Measurements from ENCODE around the gene USO1. TPM values are rescaled to one million over a fixed set of nuclear protein-coding genes. Genes with fewer than 3 reads are reported as not detected.
A peak's percentile ranks its signal among the peaks of the same experiment; 100 is the strongest.

Gene USO1
- total and polyA plus RNA-seq, 2 of the 13 experiments (the other 11 are each of a cell fraction or from before 2014, with no cell fraction given), result 52.2 to 87.7 TPM

DNA sequence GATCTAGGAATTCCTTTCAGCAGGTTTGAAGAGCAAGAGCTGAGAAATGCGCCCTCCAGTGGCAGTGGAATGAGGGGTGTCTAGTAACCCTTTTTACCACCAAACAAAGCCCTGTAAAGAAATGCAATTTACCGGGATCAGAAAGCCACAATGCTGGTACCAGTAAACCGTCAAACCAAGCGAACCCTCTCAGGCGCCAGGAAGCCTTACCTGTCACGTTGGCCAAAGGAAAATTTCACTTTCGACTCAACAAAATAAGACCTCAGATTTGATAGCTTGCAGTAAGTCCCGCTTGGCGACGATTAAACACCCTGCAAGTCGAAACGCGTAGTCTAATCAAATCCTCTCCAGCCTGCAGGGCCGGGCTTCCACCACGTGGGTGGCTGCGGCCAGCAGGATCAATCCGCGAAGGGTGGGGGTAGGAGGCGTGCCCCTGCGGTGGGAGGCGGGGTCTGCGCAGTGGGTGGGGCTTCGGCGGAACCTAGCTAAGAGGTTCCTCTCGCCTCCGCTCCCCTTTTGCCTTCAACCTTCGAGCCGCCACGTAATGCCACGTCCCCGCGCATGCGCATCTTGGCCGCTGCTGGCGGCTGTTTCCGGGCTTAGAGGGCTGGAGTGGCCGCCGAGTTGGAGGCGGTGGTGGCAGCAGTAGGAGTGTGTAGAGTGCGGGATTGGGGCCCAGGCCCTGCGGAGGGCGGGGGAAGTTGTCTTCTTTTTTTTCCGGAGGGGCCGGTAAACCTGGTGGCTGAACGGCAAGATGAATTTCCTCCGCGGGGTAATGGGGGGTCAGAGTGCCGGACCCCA, at the start of gene USO1 (continued):
- TF ChIP-seq, protein P1, sequence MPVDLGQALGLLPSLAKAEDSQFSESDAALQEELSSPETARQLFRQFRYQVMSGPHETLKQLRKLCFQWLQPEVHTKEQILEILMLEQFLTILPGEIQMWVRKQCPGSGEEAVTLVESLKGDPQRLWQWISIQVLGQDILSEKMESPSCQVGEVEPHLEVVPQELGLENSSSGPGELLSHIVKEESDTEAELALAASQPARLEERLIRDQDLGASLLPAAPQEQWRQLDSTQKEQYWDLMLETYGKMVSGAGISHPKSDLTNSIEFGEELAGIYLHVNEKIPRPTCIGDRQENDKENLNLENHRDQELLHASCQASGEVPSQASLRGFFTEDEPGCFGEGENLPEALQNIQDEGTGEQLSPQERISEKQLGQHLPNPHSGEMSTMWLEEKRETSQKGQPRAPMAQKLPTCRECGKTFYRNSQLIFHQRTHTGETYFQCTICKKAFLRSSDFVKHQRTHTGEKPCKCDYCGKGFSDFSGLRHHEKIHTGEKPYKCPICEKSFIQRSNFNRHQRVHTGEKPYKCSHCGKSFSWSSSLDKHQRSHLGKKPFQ (CRISPR knock-in tag; IDR thresholded peaks at IDR 0.05; ENCODE audit: insufficient replicate concordance), result peak; percentile 84
- TF ChIP-seq SALL1 (CRISPR knock-in tag; IDR thresholded peaks at IDR 0.05), result peak; percentile 81; the same call in 1 of the 2 replicates
- TF ChIP-seq, protein P2, sequence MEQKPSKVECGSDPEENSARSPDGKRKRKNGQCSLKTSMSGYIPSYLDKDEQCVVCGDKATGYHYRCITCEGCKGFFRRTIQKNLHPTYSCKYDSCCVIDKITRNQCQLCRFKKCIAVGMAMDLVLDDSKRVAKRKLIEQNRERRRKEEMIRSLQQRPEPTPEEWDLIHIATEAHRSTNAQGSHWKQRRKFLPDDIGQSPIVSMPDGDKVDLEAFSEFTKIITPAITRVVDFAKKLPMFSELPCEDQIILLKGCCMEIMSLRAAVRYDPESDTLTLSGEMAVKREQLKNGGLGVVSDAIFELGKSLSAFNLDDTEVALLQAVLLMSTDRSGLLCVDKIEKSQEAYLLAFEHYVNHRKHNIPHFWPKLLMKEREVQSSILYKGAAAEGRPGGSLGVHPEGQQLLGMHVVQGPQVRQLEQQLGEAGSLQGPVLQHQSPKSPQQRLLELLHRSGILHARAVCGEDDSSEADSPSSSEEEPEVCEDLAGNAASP (CRISPR knock-in tag; IDR thresholded peaks at IDR 0.05; ENCODE audit: borderline replicate concordance), result peak; percentile 61; the same call in 1 of the 2 replicates
- peak; percentile 26; the same call in 1 of the 2 replicates for TF ChIP-seq ZNF160 (CRISPR knock-in tag; IDR thresholded peaks at IDR 0.05)
- peak; percentile 56; the same call in 1 of the 2 replicates for TF ChIP-seq YEATS2 (CRISPR knock-in tag; IDR thresholded peaks at IDR 0.05; ENCODE audit: borderline replicate concordance)
- no peak for TF ChIP-seq ATAD3A (CRISPR knock-in tag; IDR thresholded peaks at IDR 0.05)
- peak; percentile 63 for TF ChIP-seq MTA1 (CRISPR knock-in tag; IDR thresholded peaks at IDR 0.05; ENCODE audit: borderline replicate concordance)
- TF ChIP-seq SP140L (CRISPR knock-in tag; IDR thresholded peaks at IDR 0.05; ENCODE audit: borderline replicate concordance), result no peak
- TF ChIP-seq ISL2 (CRISPR knock-in tag; IDR thresholded peaks at IDR 0.05), result peak; percentile 28; the same call in 1 of the 2 replicates
- TF ChIP-seq ZNF616 (CRISPR knock-in tag; IDR thresholded peaks at IDR 0.05; ENCODE audit: low read depth), result 0 out of 2 replicates have a peak, but pooled peaks have one; percentile 30
- TF ChIP-seq ZNF792 (CRISPR knock-in tag; IDR thresholded peaks at IDR 0.05), result 0 out of 2 replicates have a peak, but pooled peaks have one; percentile 14
- TF ChIP-seq, protein P3, sequence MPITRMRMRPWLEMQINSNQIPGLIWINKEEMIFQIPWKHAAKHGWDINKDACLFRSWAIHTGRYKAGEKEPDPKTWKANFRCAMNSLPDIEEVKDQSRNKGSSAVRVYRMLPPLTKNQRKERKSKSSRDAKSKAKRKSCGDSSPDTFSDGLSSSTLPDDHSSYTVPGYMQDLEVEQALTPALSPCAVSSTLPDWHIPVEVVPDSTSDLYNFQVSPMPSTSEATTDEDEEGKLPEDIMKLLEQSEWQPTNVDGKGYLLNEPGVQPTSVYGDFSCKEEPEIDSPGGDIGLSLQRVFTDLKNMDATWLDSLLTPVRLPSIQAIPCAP (CRISPR knock-in tag; IDR thresholded peaks at IDR 0.05; ENCODE audit: low read depth), result 0 out of 2 replicates have a peak, but pooled peaks have one; percentile 21
- peak; percentile 88; the same call in 1 of the 2 replicates for TF ChIP-seq ZNF761 (CRISPR knock-in tag; conservative IDR thresholded peaks at IDR 0.05)
- no peak for TF ChIP-seq ZNF879 (CRISPR knock-in tag; IDR thresholded peaks at IDR 0.05)
- peak; percentile 54; the same call in 1 of the 2 replicates for TF ChIP-seq ZNF841 (CRISPR knock-in tag; IDR thresholded peaks at IDR 0.05; ENCODE audit: borderline replicate concordance)
- TF ChIP-seq ZSCAN22 (CRISPR knock-in tag; IDR thresholded peaks at IDR 0.05), result 0 out of 2 replicates have a peak, but pooled peaks have one; percentile 17
- TF ChIP-seq, protein P4, sequence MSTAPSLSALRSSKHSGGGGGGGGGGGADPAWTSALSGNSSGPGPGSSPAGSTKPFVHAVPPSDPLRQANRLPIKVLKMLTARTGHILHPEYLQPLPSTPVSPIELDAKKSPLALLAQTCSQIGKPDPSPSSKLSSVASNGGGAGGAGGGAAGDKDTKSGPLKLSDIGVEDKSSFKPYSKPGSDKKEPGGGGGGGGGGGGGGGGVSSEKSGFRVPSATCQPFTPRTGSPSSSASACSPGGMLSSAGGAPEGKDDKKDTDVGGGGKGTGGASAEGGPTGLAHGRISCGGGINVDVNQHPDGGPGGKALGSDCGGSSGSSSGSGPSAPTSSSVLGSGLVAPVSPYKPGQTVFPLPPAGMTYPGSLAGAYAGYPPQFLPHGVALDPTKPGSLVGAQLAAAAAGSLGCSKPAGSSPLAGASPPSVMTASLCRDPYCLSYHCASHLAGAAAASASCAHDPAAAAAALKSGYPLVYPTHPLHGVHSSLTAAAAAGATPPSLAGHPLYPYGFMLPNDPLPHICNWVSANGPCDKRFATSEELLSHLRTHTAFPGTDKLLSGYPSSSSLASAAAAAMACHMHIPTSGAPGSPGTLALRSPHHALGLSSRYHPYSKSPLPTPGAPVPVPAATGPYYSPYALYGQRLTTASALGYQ (CRISPR knock-in tag; IDR thresholded peaks at IDR 0.05), result peak; percentile 41; the same call in 1 of the 2 replicates
- peak; percentile 66; the same call in 1 of the 2 replicates for TF ChIP-seq ZSCAN9 (CRISPR knock-in tag; IDR thresholded peaks at IDR 0.05; ENCODE audit: borderline replicate concordance)
- TF ChIP-seq, protein P5, sequence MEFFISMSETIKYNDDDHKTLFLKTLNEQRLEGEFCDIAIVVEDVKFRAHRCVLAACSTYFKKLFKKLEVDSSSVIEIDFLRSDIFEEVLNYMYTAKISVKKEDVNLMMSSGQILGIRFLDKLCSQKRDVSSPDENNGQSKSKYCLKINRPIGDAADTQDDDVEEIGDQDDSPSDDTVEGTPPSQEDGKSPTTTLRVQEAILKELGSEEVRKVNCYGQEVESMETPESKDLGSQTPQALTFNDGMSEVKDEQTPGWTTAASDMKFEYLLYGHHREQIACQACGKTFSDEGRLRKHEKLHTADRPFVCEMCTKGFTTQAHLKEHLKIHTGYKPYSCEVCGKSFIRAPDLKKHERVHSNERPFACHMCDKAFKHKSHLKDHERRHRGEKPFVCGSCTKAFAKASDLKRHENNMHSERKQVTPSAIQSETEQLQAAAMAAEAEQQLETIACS (CRISPR knock-in tag; IDR thresholded peaks at IDR 0.05), result no peak
- TF ChIP-seq, protein P6, sequence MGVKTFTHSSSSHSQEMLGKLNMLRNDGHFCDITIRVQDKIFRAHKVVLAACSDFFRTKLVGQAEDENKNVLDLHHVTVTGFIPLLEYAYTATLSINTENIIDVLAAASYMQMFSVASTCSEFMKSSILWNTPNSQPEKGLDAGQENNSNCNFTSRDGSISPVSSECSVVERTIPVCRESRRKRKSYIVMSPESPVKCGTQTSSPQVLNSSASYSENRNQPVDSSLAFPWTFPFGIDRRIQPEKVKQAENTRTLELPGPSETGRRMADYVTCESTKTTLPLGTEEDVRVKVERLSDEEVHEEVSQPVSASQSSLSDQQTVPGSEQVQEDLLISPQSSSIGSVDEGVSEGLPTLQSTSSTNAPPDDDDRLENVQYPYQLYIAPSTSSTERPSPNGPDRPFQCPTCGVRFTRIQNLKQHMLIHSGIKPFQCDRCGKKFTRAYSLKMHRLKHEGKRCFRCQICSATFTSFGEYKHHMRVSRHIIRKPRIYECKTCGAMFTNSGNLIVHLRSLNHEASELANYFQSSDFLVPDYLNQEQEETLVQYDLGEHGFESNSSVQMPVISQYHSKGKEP (CRISPR knock-in tag; IDR thresholded peaks at IDR 0.05), result no peak
